Panc1 (cell line): Measurements from ENCODE around the gene TECPR1. TPM values are rescaled to one million over a fixed set of nuclear protein-coding genes. Genes with fewer than 3 reads are reported as not detected.

ENCODE experiments used
- ATAC-seq: fragments of 200-7000 bp; cut with Tn5 transposase; 2 replicates; pipeline ENCODE4 v1.9.1; 2020; ENCODE audit warnings: mild to moderate bottlenecking, moderate library complexity
- BruUV-seq: library from RNA; stranded (reverse); fragments of 400-500 nt; replicated peaks from 2 replicates; lab custom pipeline; 2021; lab: Mats Ljungman, UMichigan
- CTCF ChIA-PET: fragments of 300-600 bp; sonication (Branson Sonifier 250); formaldehyde crosslinking; loops from one replicate; lab custom pipeline; 2022; ENCODE audit warnings: antibody characterized with exemption; lab: Charles Lee
- POLR2A ChIA-PET: fragments of 300-600 bp; sonication (Branson Sonifier 250); formaldehyde crosslinking; loops from one replicate; lab custom pipeline; 2022; ENCODE audit warnings: antibody characterized with exemption; lab: Charles Lee
- DNase-seq: peaks from one replicate; pipeline ENCODE4 v3.0.0-alpha.2; 2010; ENCODE audit warnings: low read depth, low spot score
- H3K27ac ChIP-seq: 2 replicates; pipeline ENCODE4 v1.5.1; 2011; ENCODE audit warnings: mild to moderate bottlenecking, low read length, inconsistent platforms
- H3K27me3 ChIP-seq: fragments of 200-500 bp; sonication (Bioruptor generic); 2 replicates; pipeline ENCODE4 v1.6.0; 2014; ENCODE audit warnings: low read length, inconsistent platforms; ENCODE audit not compliant: control insufficient read depth, insufficient read depth
- H3K36me3 ChIP-seq: fragments of 200-500 bp; sonication (Bioruptor generic); 2 replicates; pipeline ENCODE4 v1.5.1; 2014; ENCODE audit warnings: inconsistent platforms, mild to moderate bottlenecking, low read length, moderate library complexity; ENCODE audit not compliant: control insufficient read depth, insufficient read depth
- H3K4me1 ChIP-seq: 2 replicates; pipeline ENCODE4 v1.5.1; 2011; ENCODE audit warnings: inconsistent platforms, mild to moderate bottlenecking, low read length, moderate library complexity; ENCODE audit not compliant: control insufficient read depth, insufficient read depth
- H3K4me3 ChIP-seq, 2 experiments: 2 replicates each; pipeline ENCODE4 v1.5.1; 2011 to 2012; ENCODE audit warnings: low read depth in 2 of 2, low read length in 2 of 2, mild to moderate bottlenecking in 2 of 2, inconsistent platforms in 1 of 2, moderate library complexity in 1 of 2
- H3K9me3 ChIP-seq: fragments of 200-500 bp; sonication (Bioruptor generic); 2 replicates; pipeline ENCODE4 v1.5.1; 2014; ENCODE audit warnings: low read depth, mild to moderate bottlenecking, inconsistent platforms, low read length, moderate library complexity; ENCODE audit not compliant: control insufficient read depth, insufficient read depth
- CTCF ChIP-seq: fragments of 450-650 bp; IDR thresholded peaks from 2 replicates; pipeline ENCODE4 v1.5.1; 2017; ENCODE audit warnings: mild to moderate bottlenecking
- POLR2AphosphoS5 ChIP-seq: IDR thresholded peaks from 2 replicates; pipeline ENCODE4 v1.6.1; 2012; ENCODE audit warnings: mild to moderate bottlenecking, low read depth, low read length, moderate library complexity
- REST ChIP-seq, 2 experiments: IDR thresholded peaks; 2 replicates each; pipeline ENCODE4 v1.6.1; 2011 to 2012; ENCODE audit warnings: low read depth in 2 of 2, control low read depth in 1 of 2, low read length in 1 of 2, mild to moderate bottlenecking in 1 of 2, moderate library complexity in 1 of 2; ENCODE audit not compliant: insufficient read depth in 1 of 2
- SIN3A ChIP-seq: IDR thresholded peaks from 2 replicates; pipeline ENCODE4 v1.6.1; 2012; ENCODE audit warnings: low read depth, mild to moderate bottlenecking, low read length, moderate library complexity, borderline replicate concordance; ENCODE audit not compliant: insufficient read depth
- TCF7L2 ChIP-seq: IDR thresholded peaks from 2 replicates; pipeline ENCODE4 v1.6.1; 2011; ENCODE audit warnings: mild to moderate bottlenecking, low read depth, low read length, inconsistent platforms
- in situ Hi-C: cut with HindIII; loops from 2 replicates; pipeline ENCODE4 v1.10.0; 2016; ENCODE audit warnings: low sequenced_read_pairs, low pct_unique_long_range_greater_than_20kb
- intact Hi-C: fragments of 100-400 bp; cut with micrococcal nuclease; formaldehyde crosslinking; loops from one replicate; pipeline ENCODE4 v1.10.0; 2022; ENCODE audit not compliant: unreplicated experiment
- total RNA-seq: library from RNA; stranded (reverse); gene quantifications from one replicate; pipeline ENCODE4 v1.2.1, GENCODE V29; 2021; ENCODE audit not compliant: unreplicated experiment

Gene TECPR1
- total RNA-seq, 1 experiment from 2014 or later = 21.0 TPM

GRCh38 chr7:98168181-98168903 lies 83.7 kb downstream of the TECPR1 start:
- BruUV-seq = no TSS peak
- in situ Hi-C loops = no loop called here

GRCh38 chr7:98167653-98168052 lies 84.4 kb downstream of the TECPR1 start:
- intact Hi-C loops = loop anchor here (1.0 kb wide), 1 partner anchor 146 kb away; no protein-coding TSS in a partner anchor
- H3K36me3 ChIP-seq = no peaks in the 10 kb centered on the region
- ChIA-PET POLR2A (no interaction called here), CTCF (interaction anchor here (0.5 to 5.8 kb wide), 7 partner anchors 9 to 144 kb away, joined by 3 to 108 read pairs (median 3); no protein-coding TSS in a partner anchor)
- no peaks in the 10 kb centered on the region for H3K9me3 ChIP-seq
- peaks cover 6% of the 10 kb centered on the region for H3K4me1 ChIP-seq
- BruUV-seq = no TSS peak
- DNase-seq (no peak), ATAC-seq (no peak)
- in situ Hi-C loops = no loop called here
- no peak overlapping the region for H3K4me3 ChIP-seq
- no peaks in the 10 kb centered on the region for H3K27me3 ChIP-seq
- no peak overlapping the region for H3K27ac ChIP-seq
- TF ChIP-seq SIN3A (no peak), REST (IDR thresholded peaks at IDR 0.05; ENCODE audit: insufficient read depth in 1 of 2, low read depth in 2 of 2, low read length in 1 of 2) (no peak), POLR2AphosphoS5 (no peak), CTCF (no peak)

More at GRCh38 chr7:98168181-98168903, 83.7 kb downstream of the TECPR1 start:
- H3K4me1 ChIP-seq = peaks cover 5% of the 10 kb centered on the region
- ChIA-PET CTCF (interaction anchor here (0.5 to 5.8 kb wide), 11 partner anchors 8 to 376 kb away, joined by 3 to 108 read pairs (median 4); no protein-coding TSS in a partner anchor), POLR2A (no interaction called here)
- no peaks in the 10 kb centered on the region for H3K9me3 ChIP-seq
- ATAC-seq = peak; percentile 71
- peak; percentile 61 for DNase-seq
- H3K27me3 ChIP-seq = no peaks in the 10 kb centered on the region
- intact Hi-C loops = loop anchor here (1.0 kb wide), 1 partner anchor 147 kb away; no protein-coding TSS in a partner anchor
- peaks cover 4% of the 10 kb centered on the region; the same call in 1 of the 2 replicates for H3K36me3 ChIP-seq
- TF ChIP-seq REST (IDR thresholded peaks at IDR 0.05; ENCODE audit: insufficient read depth in 1 of 2, low read depth in 2 of 2, low read length in 1 of 2) (no peak), SIN3A (no peak), CTCF (peak; percentile 93), POLR2AphosphoS5 (no peak), TCF7L2 (no peak)
- H3K4me3 ChIP-seq = no peak overlapping the region
- H3K27ac ChIP-seq = no peak overlapping the region
